ENCODE measurements around the gene CLCNKA.

DNA sequence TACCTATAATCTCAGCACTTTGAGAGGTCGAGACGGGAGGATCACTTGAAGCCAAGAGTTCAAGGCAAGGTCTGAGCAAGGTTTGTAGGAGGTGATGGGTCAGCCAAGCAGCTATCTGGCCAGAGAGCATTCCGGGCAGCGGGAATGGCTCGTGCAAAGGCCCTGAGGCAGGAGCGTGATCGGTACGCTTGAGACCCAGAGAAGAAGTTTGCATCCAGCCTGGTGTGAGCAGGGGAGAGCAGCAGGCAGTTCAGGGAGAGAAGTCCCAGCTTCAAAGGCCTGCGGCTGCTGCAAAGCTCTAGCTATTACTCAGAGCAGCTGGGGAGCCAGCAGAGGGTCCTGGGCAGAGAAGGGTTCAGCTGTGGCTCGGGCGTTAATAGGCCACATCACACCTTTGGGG is 22.9 kb upstream of the CLCNKA start:
- TF ChIP-seq EZH2 (IDR thresholded peaks at IDR 0.05; ENCODE audit: low read length), result no peak
- TF ChIP-seq CTCF (optimal IDR thresholded peaks at IDR 0.05 in 1 of 3, IDR thresholded peaks at IDR 0.05 in 1 of 3, conservative IDR thresholded peaks at IDR 0.05 in 1 of 3; ENCODE audit: extremely low read depth in 1 of 3, insufficient read depth in 2 of 3, low read length in 3 of 3), result no peak
